Tibial artery (tissue), 4 donors: Measurements from ENCODE around the gene CDC42.
"Not testable (repeated sequence)": the region's sequence is repeated elsewhere in the genome, so short reads cannot be mapped to it uniquely, and the experiment has no call there.

Source experiments
- DNase-seq, 2 donors: peaks; one replicate each; pipeline ENCODE4 v3.0.0-alpha.2; 2019
- H3K27ac ChIP-seq, 2 donors: fragments of 200-600 bp; sonication (generic) in 1 of 2; 1 replicate in 1 of 2; 2 replicates in 1 of 2; pipeline ENCODE4 v1.5.1; 2018 to 2019; ENCODE audit warnings: mild to moderate bottlenecking in 1 of 2
- H3K27me3 ChIP-seq, 2 donors: fragments of 200-600 bp; sonication (generic) in 1 of 2; one replicate each; pipeline versions ENCODE4 v1.5.1 to v1.6.0; 2016 to 2019
- H3K36me3 ChIP-seq, 3 donors: fragments of 200-600 bp; sonication (generic) in 2 of 3; one replicate each; pipeline ENCODE4 v1.5.1; 2016 to 2019; ENCODE audit warnings: mild to moderate bottlenecking in 2 of 3
- H3K4me1 ChIP-seq, 4 donors: fragments of 200-600 bp; sonication (generic) in 2 of 4; 1 replicate in 3 of 4; 2 replicates in 1 of 4; pipeline ENCODE4 v1.5.1; 2016 to 2019
- H3K4me3 ChIP-seq, 2 donors: fragments of 200-600 bp; sonication (generic) in 1 of 2; 1 replicate in 1 of 2; 2 replicates in 1 of 2; pipeline ENCODE4 v1.5.1; 2018 to 2019; ENCODE audit warnings: mild to moderate bottlenecking in 2 of 2
- H3K9me3 ChIP-seq, 3 donors: fragments of 200-600 bp; sonication (generic) in 1 of 3; one replicate each; pipeline ENCODE4 v1.5.1; 2016 to 2019
- intact Hi-C: fragments of 100-400 bp; cut with DNase I; formaldehyde crosslinking; loops from one replicate; pipeline ENCODE4 v1.15.0; 2023; ENCODE audit warnings: low total_unique reads
- TF ChIP-seq, protein P1 (sequence below), 2 experiments: fragments of 200-600 bp in 1 of 2; fragments of 450-650 bp in 1 of 2; IDR thresholded peaks; one replicate each; pipeline ENCODE4 v1.5.1; 2017 to 2019; ENCODE audit warnings: antibody characterized with exemption in 2 of 2, mild to moderate bottlenecking in 1 of 2, moderate library complexity in 1 of 2

CDC42 gene

DNA sequence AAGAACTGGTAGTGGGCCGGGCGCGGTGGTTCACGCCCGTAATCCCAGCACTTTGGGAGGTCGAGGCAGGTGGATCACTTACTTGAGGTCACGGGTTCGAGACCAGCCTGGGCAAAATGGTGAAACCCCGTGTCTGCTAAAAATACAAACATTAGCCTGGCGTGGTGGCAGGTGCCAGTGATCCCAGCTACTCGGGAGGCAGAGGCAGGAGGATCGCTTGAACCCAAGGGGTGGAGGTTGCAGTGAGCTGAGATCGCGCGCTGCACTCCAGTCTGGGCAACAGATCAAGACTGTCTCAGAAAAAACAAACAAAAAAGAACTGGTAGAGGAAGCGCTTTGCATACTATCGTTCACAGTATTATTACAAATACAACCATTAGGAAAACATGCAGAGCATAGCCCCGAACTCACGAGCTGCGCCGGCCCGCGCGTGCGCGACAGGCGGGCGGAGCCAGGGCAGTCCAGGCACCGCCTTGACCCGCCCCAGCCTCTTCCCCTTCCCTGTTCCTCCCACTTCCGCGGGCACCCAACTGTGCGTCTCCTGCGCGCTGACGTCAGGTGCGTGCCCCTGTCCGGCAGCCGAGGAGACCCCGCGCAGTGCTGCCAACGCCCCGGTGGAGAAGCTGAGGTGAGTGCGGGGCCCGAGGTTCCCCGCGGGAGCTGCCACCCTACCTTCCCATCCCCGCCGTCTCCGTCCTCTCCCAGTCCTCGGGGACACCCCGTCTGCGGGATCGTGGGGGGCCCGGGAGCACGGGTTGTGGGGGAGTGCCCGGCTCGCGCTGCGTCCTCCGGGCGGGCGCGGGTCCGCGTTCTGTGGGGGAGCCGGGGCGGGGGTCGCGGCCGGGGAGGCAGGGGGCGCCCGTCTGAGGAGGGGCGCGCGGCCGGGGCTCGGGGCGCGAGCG, at the start of gene CDC42:
CDC42 (plus strand) TSS at position 595 of the 902 bp plus-strand sequence. CDS start 25,770 bp downstream, outside the sequence.
- H3K9me3 ChIP-seq, result no peaks in the 10 kb centered on the region
- peaks cover 0 to 4% (median 0%) of the 10 kb centered on the region in 3 donors for H3K36me3 ChIP-seq
- H3K27ac ChIP-seq, result peak within 1 kb of the TSS; percentile 92 to 100
- H3K4me3 ChIP-seq, result peak within 1 kb of the TSS; percentile 94 to 96
- peaks cover 0 to 39% (median 32%) of the 10 kb centered on the region in 4 donors for H3K4me1 ChIP-seq
- no peaks in the 10 kb centered on the region for H3K27me3 ChIP-seq
- DNase-seq, result peak; percentile 97 to 98
- intact Hi-C loops, result no loop called here
- TF ChIP-seq, protein P1, sequence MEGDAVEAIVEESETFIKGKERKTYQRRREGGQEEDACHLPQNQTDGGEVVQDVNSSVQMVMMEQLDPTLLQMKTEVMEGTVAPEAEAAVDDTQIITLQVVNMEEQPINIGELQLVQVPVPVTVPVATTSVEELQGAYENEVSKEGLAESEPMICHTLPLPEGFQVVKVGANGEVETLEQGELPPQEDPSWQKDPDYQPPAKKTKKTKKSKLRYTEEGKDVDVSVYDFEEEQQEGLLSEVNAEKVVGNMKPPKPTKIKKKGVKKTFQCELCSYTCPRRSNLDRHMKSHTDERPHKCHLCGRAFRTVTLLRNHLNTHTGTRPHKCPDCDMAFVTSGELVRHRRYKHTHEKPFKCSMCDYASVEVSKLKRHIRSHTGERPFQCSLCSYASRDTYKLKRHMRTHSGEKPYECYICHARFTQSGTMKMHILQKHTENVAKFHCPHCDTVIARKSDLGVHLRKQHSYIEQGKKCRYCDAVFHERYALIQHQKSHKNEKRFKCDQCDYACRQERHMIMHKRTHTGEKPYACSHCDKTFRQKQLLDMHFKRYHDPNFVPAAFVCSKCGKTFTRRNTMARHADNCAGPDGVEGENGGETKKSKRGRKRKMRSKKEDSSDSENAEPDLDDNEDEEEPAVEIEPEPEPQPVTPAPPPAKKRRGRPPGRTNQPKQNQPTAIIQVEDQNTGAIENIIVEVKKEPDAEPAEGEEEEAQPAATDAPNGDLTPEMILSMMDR (IDR thresholded peaks at IDR 0.05), result no peak

DNA sequence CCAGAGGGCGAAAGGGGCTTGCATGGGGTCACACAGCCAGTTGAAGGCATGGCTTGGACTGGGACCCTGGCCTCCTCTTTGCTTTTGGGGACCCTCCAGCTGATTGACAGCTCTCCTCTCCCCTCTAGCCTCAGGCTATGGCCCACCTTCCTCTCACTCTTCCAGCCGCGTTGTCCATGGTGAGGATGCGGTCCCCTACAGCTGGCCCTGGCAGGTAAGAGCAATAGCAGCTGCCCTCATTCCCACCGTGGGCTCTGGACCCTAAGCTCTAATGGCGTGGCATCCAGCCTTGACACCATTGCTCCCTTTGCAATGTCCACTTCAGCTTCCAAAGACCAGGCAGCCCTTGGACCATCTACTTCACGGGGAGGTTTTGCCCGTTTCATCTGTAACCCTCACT, 49.6 kb upstream of the CDC42 start:
- H3K27ac ChIP-seq, H3K36me3 ChIP-seq, H3K4me3 ChIP-seq, H3K4me1 ChIP-seq, H3K9me3 ChIP-seq, intact Hi-C loops, DNase-seq, H3K27me3 ChIP-seq: not testable (repeated sequence)

DNA sequence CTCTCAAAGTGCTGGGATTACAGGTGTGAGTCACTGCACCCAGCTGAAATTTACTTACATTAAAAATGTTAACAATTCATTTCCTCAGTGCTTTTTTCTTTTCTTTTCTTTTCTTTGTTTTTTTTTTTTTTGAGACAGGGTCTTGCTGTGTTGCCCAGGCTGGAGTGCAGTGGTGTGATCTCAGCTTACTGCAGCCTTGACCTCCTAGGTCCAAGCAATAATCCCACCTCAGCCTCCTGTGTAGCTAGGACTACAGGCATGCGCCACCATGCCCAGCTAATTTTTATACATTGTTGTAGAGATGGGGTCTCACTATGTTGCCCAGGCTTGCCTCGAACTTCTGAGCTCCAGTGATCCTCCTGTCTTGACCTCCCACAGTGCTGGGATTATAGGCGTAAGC, 48.5 kb upstream of the CDC42 start:
- H3K27ac ChIP-seq, intact Hi-C loops, H3K36me3 ChIP-seq, H3K9me3 ChIP-seq, DNase-seq, H3K27me3 ChIP-seq, H3K4me1 ChIP-seq, H3K4me3 ChIP-seq: not testable (repeated sequence)

DNA sequence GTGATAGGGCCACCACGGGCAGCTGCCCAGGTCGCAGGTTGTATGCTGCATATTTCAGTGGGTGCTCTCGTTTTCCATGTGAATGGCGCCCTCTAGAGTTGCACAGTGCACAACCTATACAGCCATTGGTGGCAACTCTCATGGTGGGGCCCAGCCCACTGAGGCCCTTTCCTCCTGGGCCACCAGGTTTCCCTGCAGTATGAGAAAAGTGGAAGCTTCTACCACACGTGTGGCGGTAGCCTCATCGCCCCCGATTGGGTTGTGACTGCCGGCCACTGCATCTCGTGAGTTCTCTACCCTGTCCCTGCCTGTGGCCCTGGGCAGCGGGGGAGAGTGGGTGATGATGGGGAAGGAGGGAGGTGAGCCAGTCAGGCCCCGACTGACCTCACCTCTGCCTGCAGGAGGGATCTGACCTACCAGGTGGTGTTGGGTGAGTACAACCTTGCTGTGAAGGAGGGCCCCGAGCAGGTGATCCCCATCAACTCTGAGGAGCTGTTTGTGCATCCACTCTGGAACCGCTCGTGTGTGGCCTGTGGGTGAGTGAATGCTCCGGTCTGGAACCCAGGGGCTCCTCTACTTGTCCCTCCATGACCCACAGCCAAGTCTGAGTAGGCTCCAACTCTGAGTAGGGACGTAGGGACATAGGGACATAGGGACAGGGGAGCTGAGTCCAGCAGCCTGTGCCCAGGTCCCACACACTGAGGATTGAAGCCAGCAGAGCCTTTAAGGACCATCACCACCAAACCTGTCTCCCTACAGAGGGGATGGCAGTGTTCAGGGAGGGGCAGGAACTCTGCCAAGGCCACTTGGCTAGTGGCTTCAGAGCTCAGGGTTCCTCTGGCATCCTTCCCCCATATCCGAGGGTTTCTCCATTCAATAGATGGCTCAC, 47.0 kb upstream of the CDC42 start:
- H3K27me3 ChIP-seq, H3K4me3 ChIP-seq, intact Hi-C loops, H3K4me1 ChIP-seq, H3K9me3 ChIP-seq, DNase-seq, H3K36me3 ChIP-seq, H3K27ac ChIP-seq: not testable (repeated sequence)
- TF ChIP-seq, protein P1 (IDR thresholded peaks at IDR 0.05), result peak; percentile 10 to 24

DNA sequence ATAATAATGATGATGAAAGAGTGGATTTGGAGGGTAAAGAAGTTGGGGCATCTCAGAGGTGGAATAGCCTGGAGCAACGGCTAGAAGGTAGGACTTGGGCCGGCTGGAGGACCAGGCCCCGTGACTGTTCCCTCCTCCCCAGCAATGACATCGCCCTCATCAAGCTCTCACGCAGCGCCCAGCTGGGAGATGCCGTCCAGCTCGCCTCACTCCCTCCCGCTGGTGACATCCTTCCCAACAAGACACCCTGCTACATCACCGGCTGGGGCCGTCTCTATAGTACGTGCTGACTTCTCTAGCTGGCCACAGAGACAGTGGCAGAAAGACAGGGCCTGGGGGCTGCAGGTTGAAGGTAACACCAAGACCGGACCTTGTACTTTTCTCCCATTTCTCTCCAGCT, 45.8 kb upstream of the CDC42 start:
- H3K27me3 ChIP-seq, H3K36me3 ChIP-seq, H3K4me1 ChIP-seq, H3K4me3 ChIP-seq, DNase-seq, intact Hi-C loops, H3K9me3 ChIP-seq, H3K27ac ChIP-seq: not testable (repeated sequence)

DNA sequence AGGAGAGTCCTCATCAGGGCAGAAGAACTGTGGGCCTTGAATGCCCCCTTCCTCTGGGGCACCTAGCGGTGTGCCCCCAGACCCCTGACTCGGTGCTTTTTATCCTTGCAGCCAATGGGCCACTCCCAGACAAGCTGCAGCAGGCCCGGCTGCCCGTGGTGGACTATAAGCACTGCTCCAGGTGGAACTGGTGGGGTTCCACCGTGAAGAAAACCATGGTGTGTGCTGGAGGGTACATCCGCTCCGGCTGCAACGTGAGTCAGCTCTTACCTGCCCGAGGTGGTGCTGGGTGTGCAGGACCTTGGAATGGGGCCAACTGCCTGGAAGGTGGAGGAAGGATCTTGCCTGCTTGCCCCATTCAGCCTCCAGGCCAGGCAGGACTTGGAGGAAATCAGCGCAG, 45.2 kb upstream of the CDC42 start:
- H3K27ac ChIP-seq, H3K36me3 ChIP-seq, DNase-seq, H3K9me3 ChIP-seq, H3K4me3 ChIP-seq, intact Hi-C loops, H3K4me1 ChIP-seq, H3K27me3 ChIP-seq: not testable (repeated sequence)

DNA sequence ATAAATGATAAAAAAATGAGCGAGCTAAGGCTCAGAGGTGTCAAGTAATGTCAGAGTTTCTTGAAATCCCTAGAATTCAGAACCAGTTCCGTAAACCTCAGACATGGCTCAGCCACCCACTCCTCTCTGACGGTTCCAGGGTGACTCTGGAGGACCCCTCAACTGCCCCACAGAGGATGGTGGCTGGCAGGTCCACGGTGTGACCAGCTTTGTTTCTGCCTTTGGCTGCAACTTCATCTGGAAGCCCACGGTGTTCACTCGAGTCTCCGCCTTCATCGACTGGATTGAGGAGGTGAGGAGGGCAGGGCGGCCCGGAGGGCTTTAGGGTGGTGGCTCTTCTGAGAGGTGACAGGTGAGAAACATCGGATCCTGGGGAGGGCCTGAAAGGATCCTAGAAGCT, 42.9 kb upstream of the CDC42 start:
- intact Hi-C loops, H3K9me3 ChIP-seq, DNase-seq, H3K27me3 ChIP-seq, H3K4me3 ChIP-seq, H3K36me3 ChIP-seq, H3K27ac ChIP-seq, H3K4me1 ChIP-seq: not testable (repeated sequence)

DNA sequence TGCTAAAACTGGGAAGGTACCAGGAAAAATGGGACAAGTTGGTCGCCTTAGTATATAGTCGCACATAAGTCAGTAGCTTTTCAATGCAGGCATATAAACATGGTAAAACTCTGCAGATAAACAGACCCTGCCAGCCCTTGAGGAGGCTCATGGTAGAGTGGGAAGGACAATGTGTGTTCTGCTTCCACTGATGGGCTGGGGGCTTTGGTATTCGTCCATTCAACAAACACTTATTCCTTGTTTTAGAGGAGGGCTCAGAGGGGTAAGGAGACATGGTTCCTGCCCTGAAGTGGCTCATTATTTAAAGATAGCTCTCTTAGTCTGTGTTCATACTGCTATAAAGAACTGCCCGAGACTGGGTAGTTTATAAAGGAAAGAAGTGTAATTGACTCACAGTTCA, 39.8 kb upstream of the CDC42 start:
- intact Hi-C loops, H3K27me3 ChIP-seq, H3K4me1 ChIP-seq, H3K36me3 ChIP-seq, H3K27ac ChIP-seq, DNase-seq, H3K4me3 ChIP-seq, H3K9me3 ChIP-seq: not testable (repeated sequence)

DNA sequence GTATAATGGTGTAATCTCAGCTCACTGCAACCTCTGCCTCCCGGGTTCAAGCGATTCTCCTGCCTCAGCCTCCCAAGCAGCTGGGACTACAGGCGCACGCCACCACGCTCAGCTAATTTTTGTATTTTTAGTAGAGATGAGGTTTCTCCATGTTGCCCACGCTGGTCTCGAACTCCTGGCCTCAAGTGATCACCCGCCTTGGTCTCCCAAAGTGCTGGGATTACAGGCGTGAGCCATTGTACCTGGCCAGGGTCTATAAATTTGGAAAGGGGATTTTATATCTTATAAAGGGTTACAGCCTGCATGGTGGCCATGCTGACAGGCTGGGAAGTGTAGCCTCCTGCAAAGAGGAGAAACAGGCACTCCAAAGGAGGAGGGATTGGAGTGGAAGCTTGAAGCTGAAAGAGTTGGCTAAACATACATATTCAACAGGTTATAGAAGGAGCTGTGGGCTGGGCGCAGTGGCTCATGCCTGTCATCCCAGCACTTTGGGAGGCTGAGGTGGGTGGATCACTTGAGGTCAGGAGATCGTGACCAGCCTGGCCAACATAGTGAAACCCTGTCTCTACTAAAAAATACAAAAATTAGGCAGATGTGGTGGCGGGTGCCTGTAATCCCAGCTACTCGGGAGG, 37.8 kb upstream of the CDC42 start:
- H3K27me3 ChIP-seq, intact Hi-C loops, H3K4me3 ChIP-seq, H3K36me3 ChIP-seq, H3K9me3 ChIP-seq, H3K4me1 ChIP-seq, H3K27ac ChIP-seq, DNase-seq: not testable (repeated sequence)
